HG03159 (cell line): ENCODE data around the gene CKS1B.

ENCODE experiments used
- ATAC-seq: cut with Tn5 transposase; IDR thresholded peaks from one replicate; pipeline ENCODE4 v1.9.1; 2021; ENCODE audit warnings: mild to moderate bottlenecking, moderate library complexity; ENCODE audit not compliant: unreplicated experiment

Gene CKS1B

GRCh38 chr1:155012026-155012546 is 37.6 kb downstream of the CKS1B start:
- no peak for ATAC-seq

- ATAC-seq: no peak
Observed at GRCh38 chr1:155012776-155013602, 38.5 kb downstream of the CKS1B start.

- ATAC-seq: no peak
Observed at GRCh38 chr1:155013632-155014031, 39.2 kb downstream of the CKS1B start.

- ATAC-seq: no peak
Observed at GRCh38 chr1:155014709-155015508, 40.4 kb downstream of the CKS1B start.

GRCh38 chr1:155015527-155016230 is 41.2 kb downstream of the CKS1B start:
- ATAC-seq: no peak

- ATAC-seq: no peak
Observed at GRCh38 chr1:155016231-155016831, 41.9 kb downstream of the CKS1B start.

GRCh38 chr1:155017041-155017945 is 42.8 kb downstream of the CKS1B start:
- ATAC-seq: peak; percentile 70

- ATAC-seq: peak; percentile 8
Observed at GRCh38 chr1:155017946-155018316, 43.5 kb downstream of the CKS1B start.

GRCh38 chr1:155018617-155019348 is 44.3 kb downstream of the CKS1B start:
- no peak for ATAC-seq

- ATAC-seq: no peak
Observed at GRCh38 chr1:155019377-155020245, 45.1 kb downstream of the CKS1B start.

- ATAC-seq: no peak
Observed at GRCh38 chr1:155022136-155022926, 47.9 kb downstream of the CKS1B start.

GRCh38 chr1:155022927-155023236 is 48.4 kb downstream of the CKS1B start:
- no peak for ATAC-seq

- no peak for ATAC-seq
Observed at GRCh38 chr1:155023627-155024026, 49.1 kb downstream of the CKS1B start.

GRCh38 chr1:155024315-155024714 is 49.8 kb downstream of the CKS1B start:
- no peak for ATAC-seq

- ATAC-seq: no peak
Observed at GRCh38 chr1:155026154-155026553, 51.7 kb downstream of the CKS1B start.

- ATAC-seq: no peak
Observed at GRCh38 chr1:155026588-155026987, 52.1 kb downstream of the CKS1B start.
